ENCODE data around the gene DNAH11. TPM values are rescaled to one million over a fixed set of nuclear protein-coding genes. Genes with fewer than 3 reads are reported as not detected.

DNAH11 gene
- total RNA-seq (1 to 10 TPM; 2.8 to 5.1 TPM), polyA plus RNA-seq (ENCODE audit: insufficient read length in 6 of 6) (1 to 10 TPM in 5 of 6 donors, under 1 TPM in 1; 0.86 to 7.6 (median 3.5) TPM)
- long read RNA-seq, donor 1 = 0 reads
- long read RNA-seq, donor 2, partial matches to known transcripts = 43 of 50 reads
- long read RNA-seq, donor 2, other reads (novel, unspliced or antisense) = 7 of 50 reads
- long read RNA-seq, donor 3 = 0 reads
- long read RNA-seq, donor 4, partial matches to known transcripts = 1 of 1 reads
- long read RNA-seq, donor 4, other reads (novel, unspliced or antisense) = 0 of 1 reads
- long read RNA-seq, donor 5 = 0 reads
- long read RNA-seq, donor 6 = 0 reads
- long read RNA-seq, donor 7 = 0 reads
- long read RNA-seq, donor 8 = 0 reads
- long read RNA-seq, donor 9 = 0 reads
- long read RNA-seq, donor 10 = 0 reads
- long read RNA-seq, donor 11 = 0 reads
- long read RNA-seq, donor 12, partial matches to known transcripts = 19 of 19 reads
- long read RNA-seq, donor 12, other reads (novel, unspliced or antisense) = 0 of 19 reads

DNA sequence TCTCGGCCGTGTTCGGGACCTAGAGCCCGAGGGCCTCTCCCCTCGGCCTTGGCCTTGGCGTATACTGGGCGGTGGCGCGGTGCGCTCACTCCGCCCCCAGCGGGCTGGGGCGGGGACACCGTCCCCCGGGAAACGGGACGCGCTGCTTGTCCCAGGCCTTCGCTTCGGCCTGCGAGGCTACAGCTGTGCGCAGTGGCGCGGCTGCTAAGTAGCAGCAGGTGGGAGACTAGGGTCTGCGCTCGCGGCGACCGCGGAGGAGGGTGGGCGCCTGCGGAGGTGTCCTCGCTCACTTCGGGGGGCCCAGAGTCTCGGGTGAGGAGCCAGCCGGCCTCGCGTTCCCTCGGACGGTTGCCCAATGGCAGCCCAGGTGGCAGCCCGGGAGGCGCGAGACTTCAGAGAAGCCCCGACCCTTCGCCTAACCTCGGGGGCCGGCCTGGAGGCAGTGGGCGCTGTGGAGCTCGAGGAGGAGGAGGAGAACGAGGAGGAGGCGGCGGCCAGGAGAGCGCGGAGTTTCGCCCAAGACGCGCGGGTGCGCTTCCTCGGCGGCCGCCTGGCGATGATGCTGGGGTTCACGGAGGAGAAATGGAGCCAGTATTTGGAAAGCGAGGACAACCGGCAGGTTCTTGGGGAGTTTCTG lies at the start of gene DNAH11:
Gene DNAH11 (plus strand): TSS at position 149 of the 637 bp plus-strand sequence. CDS start 207 bp downstream, at position 356.
- TF ChIP-seq CTCF (IDR thresholded peaks at IDR 0.05) = peak in 1 of 2 donors; percentile 19
- DNase-seq = peak in 3 of 4 donors; percentile 51 to 89 (median 54)
- intact Hi-C loops (cut with DNase I) = no loop called here
- Histone ChIP-seq H3K4me3 (peak within 1 kb of the TSS; percentile 39 to 48), H3K27me3 (peaks cover 23 to 65% of the 10 kb centered on the region in 2 donors), H3K27ac (no peak within 1 kb of the TSS), H3K4me1 (peaks cover 0 to 17% of the 10 kb centered on the region in 2 donors), H3K36me3 (no peaks in the 10 kb centered on the region), H3K9me3 (no peaks in the 10 kb centered on the region)
- ATAC-seq = peak; percentile 100

DNA sequence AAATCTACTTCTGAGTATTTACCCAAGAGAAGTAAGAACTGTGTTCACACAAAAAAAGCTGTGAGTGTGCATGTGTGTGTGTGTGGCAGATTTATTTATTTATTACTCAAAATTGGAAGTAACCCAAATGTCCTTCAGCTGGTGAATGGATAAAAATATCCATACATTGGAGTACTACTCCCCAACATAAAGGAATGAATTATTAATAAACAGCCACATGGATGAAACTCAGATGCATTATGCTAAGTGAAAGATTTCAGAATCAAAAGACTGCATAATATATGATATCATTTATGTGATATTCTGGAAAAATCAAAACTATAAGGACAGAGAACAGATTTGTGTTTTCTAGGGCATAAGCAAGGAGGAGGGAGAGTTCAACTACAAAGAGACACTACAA lies 47.1 kb upstream of the DNAH11 start:
- H3K27me3 ChIP-seq = no peaks in the 10 kb centered on the region
- intact Hi-C loops (cut with DNase I) = no loop called here
- no peaks in the 10 kb centered on the region for H3K36me3 ChIP-seq
- DNase-seq (no peak), ATAC-seq (no peak)
- H3K4me3 ChIP-seq = no peak overlapping the region
- H3K4me1 ChIP-seq = no peaks in the 10 kb centered on the region
- no peak overlapping the region for H3K27ac ChIP-seq
- H3K9me3 ChIP-seq = peaks cover 0 to 29% of the 10 kb centered on the region in 2 donors
- no peak for TF ChIP-seq CTCF (IDR thresholded peaks at IDR 0.05)

DNA sequence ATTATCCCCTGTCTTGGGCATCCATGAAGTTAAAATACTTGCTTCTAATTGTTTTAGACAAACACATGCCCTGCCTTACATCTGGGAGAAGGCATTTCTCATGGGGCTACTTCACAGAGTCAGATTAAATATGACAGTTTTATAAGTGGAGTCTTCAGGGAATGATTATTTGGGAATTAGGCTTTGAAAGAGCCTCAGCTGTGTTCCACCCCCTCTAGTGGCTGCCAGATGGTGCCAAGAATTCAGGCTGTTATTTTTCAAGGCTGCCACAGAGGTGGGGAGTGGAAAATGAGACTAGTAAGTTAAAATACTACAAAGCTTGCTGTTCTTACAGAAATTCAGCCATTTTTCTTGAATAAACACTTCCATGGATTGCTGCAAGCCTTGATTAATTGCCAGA lies 45.8 kb upstream of the DNAH11 start:
- no peaks in the 10 kb centered on the region for H3K27me3 ChIP-seq
- TF ChIP-seq CTCF (IDR thresholded peaks at IDR 0.05) = no peak
- H3K4me1 ChIP-seq = no peaks in the 10 kb centered on the region
- peaks cover 0 to 29% of the 10 kb centered on the region in 2 donors for H3K9me3 ChIP-seq
- intact Hi-C loops (cut with DNase I) = no loop called here
- ATAC-seq (no peak), DNase-seq (no peak)
- no peak overlapping the region for H3K4me3 ChIP-seq
- H3K27ac ChIP-seq = no peak overlapping the region
- no peaks in the 10 kb centered on the region for H3K36me3 ChIP-seq

DNA sequence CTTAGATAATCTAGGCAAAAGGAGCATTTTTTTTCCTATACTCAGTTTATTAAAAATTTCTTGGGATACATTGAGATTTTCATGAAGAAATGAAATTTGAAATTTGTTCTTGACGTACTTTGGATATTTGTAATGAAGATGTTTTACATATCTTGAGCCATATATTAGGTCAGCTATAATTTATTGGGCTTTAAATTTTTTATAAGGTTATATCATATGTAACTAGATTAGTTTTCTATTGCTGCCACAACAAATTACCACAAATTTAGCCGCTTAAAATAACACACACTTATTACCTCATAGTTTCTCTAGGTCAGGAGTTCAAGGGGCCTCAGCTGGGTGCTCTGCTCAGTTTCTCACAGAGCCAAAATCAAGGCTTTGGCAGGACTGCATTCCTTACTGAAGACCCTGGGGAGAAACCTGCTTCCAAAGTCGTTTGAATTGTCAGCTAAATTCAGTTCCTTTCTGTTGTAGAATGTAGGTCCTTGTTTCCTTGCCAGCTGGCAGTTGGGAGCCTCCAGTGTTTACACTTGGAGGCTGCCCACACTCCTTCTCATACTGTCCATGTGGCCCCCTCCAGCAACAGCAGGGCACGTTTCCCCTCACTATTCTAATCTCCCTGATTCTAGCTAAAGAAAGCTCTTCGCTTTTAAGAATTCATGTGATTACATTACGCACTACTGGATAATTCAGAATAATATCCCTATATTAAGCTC lies 42.6 kb upstream of the DNAH11 start:
- H3K36me3 ChIP-seq = no peaks in the 10 kb centered on the region
- H3K4me3 ChIP-seq = no peak overlapping the region
- intact Hi-C loops (cut with DNase I) = no loop called here
- peaks cover 0 to 11% of the 10 kb centered on the region in 2 donors for H3K9me3 ChIP-seq
- ATAC-seq (no peak), DNase-seq (no peak)
- no peaks in the 10 kb centered on the region for H3K4me1 ChIP-seq
- H3K27me3 ChIP-seq = no peaks in the 10 kb centered on the region
- no peak overlapping the region for H3K27ac ChIP-seq
- TF ChIP-seq CTCF (IDR thresholded peaks at IDR 0.05) = no peak

All from left lung (tissue), 14 donors.